ENCODE measurements around the gene PERCC1.

PERCC1 gene

DNA sequence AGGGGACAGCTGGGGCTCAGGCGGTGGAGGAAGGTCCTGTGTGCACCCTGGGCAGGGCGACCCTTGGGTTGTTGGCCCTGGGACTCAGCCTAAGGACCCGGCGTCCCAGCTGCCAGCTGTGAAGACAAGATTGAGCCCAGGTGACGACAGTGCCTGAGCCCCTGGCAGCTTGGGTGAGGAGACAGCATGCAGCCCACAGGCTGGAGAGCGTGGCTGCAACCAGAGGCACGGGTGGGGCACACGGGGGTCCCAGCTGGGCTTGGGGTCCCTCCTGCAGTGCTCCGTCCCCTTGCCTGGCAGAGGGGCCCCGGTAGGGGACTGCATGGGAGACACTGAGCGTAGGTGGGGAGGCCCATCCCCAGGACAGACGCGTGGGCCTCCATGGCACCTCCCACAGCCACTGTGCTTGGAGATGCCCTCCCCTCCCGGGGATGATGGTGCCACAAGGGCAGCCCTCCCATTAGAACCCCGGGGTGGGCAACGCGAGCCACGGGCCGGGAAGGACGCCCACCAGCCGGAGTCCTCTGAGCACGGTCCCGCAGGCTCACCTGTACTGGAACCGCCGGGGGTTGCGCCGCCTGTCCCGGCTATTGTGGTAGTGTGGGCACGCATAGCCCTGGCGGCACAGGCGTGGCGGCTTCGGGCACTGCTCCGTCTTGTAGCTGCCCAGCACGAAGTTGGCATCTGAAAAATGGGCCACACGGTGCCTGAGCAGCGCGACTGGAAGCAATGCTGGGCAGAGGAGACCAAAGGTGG is 31.9 kb upstream of the PERCC1 start:
- DNase-seq (ENCODE audit: insufficient read length, low spot score), result no peak
- TF ChIP-seq, protein P1, sequence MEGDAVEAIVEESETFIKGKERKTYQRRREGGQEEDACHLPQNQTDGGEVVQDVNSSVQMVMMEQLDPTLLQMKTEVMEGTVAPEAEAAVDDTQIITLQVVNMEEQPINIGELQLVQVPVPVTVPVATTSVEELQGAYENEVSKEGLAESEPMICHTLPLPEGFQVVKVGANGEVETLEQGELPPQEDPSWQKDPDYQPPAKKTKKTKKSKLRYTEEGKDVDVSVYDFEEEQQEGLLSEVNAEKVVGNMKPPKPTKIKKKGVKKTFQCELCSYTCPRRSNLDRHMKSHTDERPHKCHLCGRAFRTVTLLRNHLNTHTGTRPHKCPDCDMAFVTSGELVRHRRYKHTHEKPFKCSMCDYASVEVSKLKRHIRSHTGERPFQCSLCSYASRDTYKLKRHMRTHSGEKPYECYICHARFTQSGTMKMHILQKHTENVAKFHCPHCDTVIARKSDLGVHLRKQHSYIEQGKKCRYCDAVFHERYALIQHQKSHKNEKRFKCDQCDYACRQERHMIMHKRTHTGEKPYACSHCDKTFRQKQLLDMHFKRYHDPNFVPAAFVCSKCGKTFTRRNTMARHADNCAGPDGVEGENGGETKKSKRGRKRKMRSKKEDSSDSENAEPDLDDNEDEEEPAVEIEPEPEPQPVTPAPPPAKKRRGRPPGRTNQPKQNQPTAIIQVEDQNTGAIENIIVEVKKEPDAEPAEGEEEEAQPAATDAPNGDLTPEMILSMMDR (IDR thresholded peaks at IDR 0.05; ENCODE audit: insufficient read depth, missing control alignments), result no peak
- FAIRE-seq, result no peak

- DNase-seq (ENCODE audit: insufficient read length, low spot score) (no peak), FAIRE-seq (no peak)
- TF ChIP-seq, protein P1 (IDR thresholded peaks at IDR 0.05; ENCODE audit: insufficient read depth, missing control alignments), result no peak
These were observed 29.7 kb upstream of the PERCC1 start for GRCh38 chr16:1401061-1401757.

- FAIRE-seq (no peak), DNase-seq (ENCODE audit: insufficient read length, low spot score) (no peak)
- TF ChIP-seq, protein P1 (IDR thresholded peaks at IDR 0.05; ENCODE audit: insufficient read depth, missing control alignments), result no peak
These were observed 29.1 kb upstream of the PERCC1 start for GRCh38 chr16:1401758-1402154.

DNA sequence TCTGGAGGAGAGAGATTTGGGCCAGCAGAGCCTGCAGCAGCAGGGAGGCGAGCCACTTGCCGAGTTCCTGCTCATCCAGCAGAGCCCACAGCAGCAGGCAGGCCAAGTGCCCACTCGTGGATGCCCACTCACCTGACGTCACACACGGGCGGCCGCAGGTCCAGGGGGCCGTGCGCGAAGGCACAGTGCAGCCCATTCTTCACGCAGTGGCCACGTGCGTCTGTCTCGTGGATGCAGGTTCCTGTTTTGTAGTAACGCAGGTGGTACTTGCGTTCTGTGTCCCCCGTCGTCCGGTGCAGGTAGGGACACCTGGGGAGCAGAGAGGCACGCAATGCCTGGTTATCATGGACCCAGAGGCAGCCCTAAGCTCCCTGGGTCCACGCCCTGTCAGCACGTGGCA is 27.8 kb upstream of the PERCC1 start:
- TF ChIP-seq, protein P1 (IDR thresholded peaks at IDR 0.05; ENCODE audit: insufficient read depth, missing control alignments), result no peak
- no peak for DNase-seq (ENCODE audit: insufficient read length, low spot score)
- no peak for FAIRE-seq

GRCh38 chr16:1403733-1404132 is 27.1 kb upstream of the PERCC1 start:
- TF ChIP-seq, protein P1 (IDR thresholded peaks at IDR 0.05; ENCODE audit: insufficient read depth, missing control alignments), result no peak
- DNase-seq (ENCODE audit: insufficient read length, low spot score), result no peak
- FAIRE-seq, result no peak

- TF ChIP-seq, protein P1 (IDR thresholded peaks at IDR 0.05; ENCODE audit: insufficient read depth, missing control alignments), result no peak
- FAIRE-seq (no peak), DNase-seq (ENCODE audit: insufficient read length, low spot score) (no peak)
These were observed 23.1 kb upstream of the PERCC1 start for GRCh38 chr16:1407753-1408152.
